Hindlimb muscle (tissue), 1 donor: ENCODE results near the gene TMEM258. TPM values are rescaled to one million over a fixed set of nuclear protein-coding genes. Genes with fewer than 3 reads are reported as not detected.

ENCODE experiments used
- DNase-seq: peaks from one replicate; pipeline ENCODE4 v3.0.0-alpha.2; 2013
- polyA plus RNA-seq: library from polyadenylated mRNA; unstranded; fragments of 120-200 nt; gene quantifications from one replicate; pipeline ENCODE4 v1.2.1, GENCODE V29; 2013; ENCODE audit not compliant: insufficient read length

TMEM258 gene
- polyA plus RNA-seq, 1 donor, result 139 TPM

GRCh38 chr11:61775606-61776554, 16.5 kb downstream of the TMEM258 start:
- DNase-seq, result no peak

- DNase-seq, result no peak
Measured at GRCh38 chr11:61775106-61775505, 17.3 kb downstream of the TMEM258 start.

GRCh38 chr11:61774411-61774810, 18.0 kb downstream of the TMEM258 start:
- no peak for DNase-seq

- DNase-seq, result no peak
Measured at GRCh38 chr11:61773809-61774208, 18.6 kb downstream of the TMEM258 start.

GRCh38 chr11:61773356-61773755, 19.0 kb downstream of the TMEM258 start:
- DNase-seq, result no peak

GRCh38 chr11:61771985-61772455, 20.4 kb downstream of the TMEM258 start:
- DNase-seq, result no peak

- DNase-seq, result no peak
Measured at GRCh38 chr11:61771195-61771894, 21.1 kb downstream of the TMEM258 start.

GRCh38 chr11:61769946-61770683, 22.3 kb downstream of the TMEM258 start:
- no peak for DNase-seq

- no peak for DNase-seq
Measured at GRCh38 chr11:61769169-61769920, 23.1 kb downstream of the TMEM258 start.

GRCh38 chr11:61768376-61769076, 23.9 kb downstream of the TMEM258 start:
- no peak for DNase-seq

- DNase-seq, result no peak
Measured at GRCh38 chr11:61766353-61766841, 26.0 kb downstream of the TMEM258 start.

GRCh38 chr11:61765550-61766253, 26.7 kb downstream of the TMEM258 start:
- no peak for DNase-seq

- no peak for DNase-seq
Measured at GRCh38 chr11:61764606-61765260, 27.7 kb downstream of the TMEM258 start.

- no peak for DNase-seq
Measured at GRCh38 chr11:61763930-61764605, 28.3 kb downstream of the TMEM258 start.

- no peak for DNase-seq
Measured at GRCh38 chr11:61762798-61763197, 29.6 kb downstream of the TMEM258 start.

- DNase-seq, result no peak
Measured at GRCh38 chr11:61762223-61762615, 30.2 kb downstream of the TMEM258 start.

GRCh38 chr11:61761440-61762222, 30.8 kb downstream of the TMEM258 start:
- no peak for DNase-seq

- DNase-seq, result no peak
Measured at GRCh38 chr11:61760946-61761345, 31.5 kb downstream of the TMEM258 start.
